Pancreas (tissue), 10 donors: ENCODE results near the gene MAMDC2. TPM values are rescaled to one million over a fixed set of nuclear protein-coding genes. Genes with fewer than 3 reads are reported as not detected.

ENCODE experiments used
- ATAC-seq, 4 donors: fragments of 200-7000 bp; cut with Tn5 transposase; one replicate each; pipeline versions ENCODE4 v1.8.0 to v1.9.1; 2020; ENCODE audit warnings: mild to moderate bottlenecking in 4 of 4, moderate library complexity in 4 of 4
- DNase-seq, 6 donors: peaks; one replicate each; pipeline ENCODE4 v3.0.0-alpha.2; 2020
- FAIRE-seq: peaks from 2 replicates; lab custom pipeline; 2012; peaks lifted over from hg19 to GRCh38; lab: Jason Lieb, UNC
- H3K27ac ChIP-seq, 4 donors: fragments of 200-600 bp; sonication (generic); 1 replicate in 3 of 4; 2 replicates in 1 of 4; pipeline versions ENCODE4 v1.5.0 to v1.8.0; 2020
- H3K27me3 ChIP-seq, 4 donors: fragments of 200-600 bp; one replicate each; pipeline ENCODE4 v1.8.0; 2021
- H3K36me3 ChIP-seq, 3 donors: fragments of 200-600 bp; sonication (generic) in 1 of 3; one replicate each; pipeline versions ENCODE4 v1.5.0 to v1.8.0; 2020 to 2021
- H3K4me1 ChIP-seq, 3 donors: fragments of 200-600 bp; one replicate each; pipeline ENCODE4 v1.8.0; 2021
- H3K4me3 ChIP-seq, 4 donors: fragments of 200-600 bp; sonication (generic) in 2 of 4; one replicate each; pipeline versions ENCODE4 v1.5.0 to v1.8.0; 2020 to 2021
- H3K9me3 ChIP-seq, 4 donors: fragments of 200-600 bp; one replicate each; pipeline ENCODE4 v1.8.0; 2021
- WGBS, 2 donors: extraction: QIAGEN DNeasy Blood & Tissue Kit; methylation state at CpG; one replicate each; pipeline ENCODE4 v1.1.7; 2013; 5-methylcytosine and 5-hydroxymethylcytosine counted together
- intact Hi-C, 3 donors: fragments of 100-400 bp; cut with DNase I; formaldehyde crosslinking; loops; one replicate each; pipeline versions ENCODE4 v1.11.1 to v1.14.2; 2022
- polyA plus RNA-seq, 2 donors: library from polyadenylated mRNA; stranded (reverse); fragments of 200-250 nt; gene quantifications; one replicate each; pipeline ENCODE4 v1.2.3, GENCODE V29; 2013
- total RNA-seq, 6 donors: library from RNA; stranded (reverse); fragmentation: NEBNext Ultra II Directional in 4 of 6; extraction: Animal tissue kit (Norgen Biotek cat#: 25700) in 4 of 6; gene quantifications; one replicate each; pipeline versions ENCODE4 v1.2.1 to v1.2.4, GENCODE V29; 2021 to 2023
- TF ChIP-seq, protein P1 (sequence below), 4 donors: fragments of 200-600 bp; sonication (generic) in 3 of 4; IDR thresholded peaks; one replicate each; pipeline versions ENCODE4 v1.5.0 to v1.8.0; 2021; ENCODE audit warnings: antibody characterized with exemption in 4 of 4
- donor health status: healthy with polysubstance abuse.
- donor health status: DM: no; HTN: no; CAD: no; lungs with moderate emphysema.
- donor health status: DM: no; HTN: no; CAD: no.
- donor health status: control.
- donor health status: control.
- donor health status: Bipolar disorder and iron deficiency.
- donor health status: DM: yes; HTN: yes; CAD: no.
- donor health status: DM: no; HTN: no; CAD: no.
- donor health status: DM: no; HTN: no; CAD: no.
- donor health status: DM: yes; HTN: yes; CAD: no.

Gene MAMDC2
- total and polyA plus RNA-seq, 8 donors: 0.95 to 4.7 (median 1.3) TPM

DNA sequence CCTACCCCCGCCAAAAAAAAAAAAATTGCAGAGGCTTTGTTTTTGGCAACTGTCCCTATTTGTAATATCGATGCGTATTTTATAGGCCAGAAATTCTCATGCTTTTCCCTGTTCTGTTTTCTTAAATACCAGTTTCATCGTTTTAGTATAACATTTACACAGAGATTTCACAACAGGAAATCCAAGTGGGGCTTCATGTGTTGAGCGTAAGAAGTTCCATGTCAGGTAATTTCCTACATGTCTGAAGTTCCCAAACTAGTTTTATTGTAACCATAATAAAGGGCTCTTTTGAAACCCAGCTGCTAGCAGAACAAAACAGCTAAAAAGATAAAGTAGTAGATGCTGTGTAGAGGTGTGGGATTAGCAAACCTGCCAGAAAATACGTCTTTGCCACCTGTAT, 219.3 kb downstream of the MAMDC2 start:
- TF ChIP-seq, protein P1, sequence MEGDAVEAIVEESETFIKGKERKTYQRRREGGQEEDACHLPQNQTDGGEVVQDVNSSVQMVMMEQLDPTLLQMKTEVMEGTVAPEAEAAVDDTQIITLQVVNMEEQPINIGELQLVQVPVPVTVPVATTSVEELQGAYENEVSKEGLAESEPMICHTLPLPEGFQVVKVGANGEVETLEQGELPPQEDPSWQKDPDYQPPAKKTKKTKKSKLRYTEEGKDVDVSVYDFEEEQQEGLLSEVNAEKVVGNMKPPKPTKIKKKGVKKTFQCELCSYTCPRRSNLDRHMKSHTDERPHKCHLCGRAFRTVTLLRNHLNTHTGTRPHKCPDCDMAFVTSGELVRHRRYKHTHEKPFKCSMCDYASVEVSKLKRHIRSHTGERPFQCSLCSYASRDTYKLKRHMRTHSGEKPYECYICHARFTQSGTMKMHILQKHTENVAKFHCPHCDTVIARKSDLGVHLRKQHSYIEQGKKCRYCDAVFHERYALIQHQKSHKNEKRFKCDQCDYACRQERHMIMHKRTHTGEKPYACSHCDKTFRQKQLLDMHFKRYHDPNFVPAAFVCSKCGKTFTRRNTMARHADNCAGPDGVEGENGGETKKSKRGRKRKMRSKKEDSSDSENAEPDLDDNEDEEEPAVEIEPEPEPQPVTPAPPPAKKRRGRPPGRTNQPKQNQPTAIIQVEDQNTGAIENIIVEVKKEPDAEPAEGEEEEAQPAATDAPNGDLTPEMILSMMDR (IDR thresholded peaks at IDR 0.05): no peak
- no peak for FAIRE-seq
- no peak for ATAC-seq
- Histone ChIP-seq H3K27ac (peak overlapping the region in 2 of 4 donors; percentile 61 to 64), H3K9me3 (no peaks in the 10 kb centered on the region), H3K4me1 (peaks cover 14 to 41% (median 37%) of the 10 kb centered on the region in 3 donors), H3K27me3 (no peaks in the 10 kb centered on the region), H3K36me3 (peaks cover 0 to 29% (median 23%) of the 10 kb centered on the region in 3 donors), H3K4me3 (no peak overlapping the region)
- DNase-seq: no peak
- intact Hi-C loops: no loop called here
- WGBS, 2 donors: 51 to 53% methylated on average over 6 of the region's 6 CpGs

- H3K4me1 ChIP-seq: peaks cover 14 to 41% (median 37%) of the 10 kb centered on the region in 3 donors
- TF ChIP-seq, protein P1 (IDR thresholded peaks at IDR 0.05): no peak
- FAIRE-seq: no peak
- intact Hi-C loops: no loop called here
- H3K9me3 ChIP-seq: no peaks in the 10 kb centered on the region
- peak overlapping the region in 2 of 4 donors; percentile 61 to 64 for H3K27ac ChIP-seq
- no peak overlapping the region for H3K4me3 ChIP-seq
- no peak for DNase-seq
- peaks cover 0 to 29% (median 23%) of the 10 kb centered on the region in 3 donors for H3K36me3 ChIP-seq
- no peaks in the 10 kb centered on the region for H3K27me3 ChIP-seq
- ATAC-seq: no peak
- WGBS, 2 donors: 59 to 70% methylated on average over 1 of the region's 1 CpG
Observed at GRCh38 chr9:70263421-70263820, 219.8 kb downstream of the MAMDC2 start.

Other genes with a start within 250 kb of the MAMDC2 start
- 1 to 10 TPM in 1 of 6 donors, under 1 TPM in 2, not detected in 3; 0.20 to 2.3 (median 0.78) TPM for gene CFAP95, start 223.0 kb upstream of the MAMDC2 start, total RNA-seq
- gene CFAP95, start 223.0 kb upstream of the MAMDC2 start, polyA plus RNA-seq: 1 to 10 TPM in 1 of 2 donors, under 1 TPM in 1; 0.34 to 3.1 TPM
- 10 to 100 TPM; 13.0 to 23.2 (median 15.1) TPM for gene SMC5, start 215.1 kb downstream of the MAMDC2 start, total RNA-seq
- 10 to 100 TPM in 1 of 2 donors, 1 to 10 TPM in 1; 6.1 to 14.9 TPM for gene SMC5, start 215.1 kb downstream of the MAMDC2 start, polyA plus RNA-seq